HG03097 (cell line): Measurements from ENCODE around the gene ERF.
A peak's percentile ranks its signal among the peaks of the same experiment; 100 is the strongest.

Experiments used
- ATAC-seq: cut with Tn5 transposase; IDR thresholded peaks from one replicate; pipeline ENCODE4 v1.9.1; 2021; ENCODE audit not compliant: unreplicated experiment, low FRiP score

ERF gene

GRCh38 chr19:42244347-42245220 lies 10.3 kb downstream of the ERF start:
- ATAC-seq: peak; percentile 32

GRCh38 chr19:42242512-42243409 lies 12.2 kb downstream of the ERF start, which contains the start of gene GSK3A:
Gene GSK3A, minus strand, starts transcription at chr19:42242602. Its CDS starts 137 bp downstream, at chr19:42242465.
- peak; percentile 62 for ATAC-seq

- peak; percentile 1 for ATAC-seq
Measured at GRCh38 chr19:42242069-42242511, 12.8 kb downstream of the ERF start.

- ATAC-seq: no peak
Measured at GRCh38 chr19:42241279-42241678, 13.6 kb downstream of the ERF start.

- ATAC-seq: no peak
Measured at GRCh38 chr19:42239544-42240220, 15.2 kb downstream of the ERF start.

GRCh38 chr19:42235181-42235580 lies 19.7 kb downstream of the ERF start:
- no peak for ATAC-seq

GRCh38 chr19:42234364-42234763 lies 20.6 kb downstream of the ERF start:
- no peak for ATAC-seq

- no peak for ATAC-seq
Measured at GRCh38 chr19:42233678-42234292, 21.1 kb downstream of the ERF start.

GRCh38 chr19:42233106-42233505 lies 21.8 kb downstream of the ERF start:
- no peak for ATAC-seq

- no peak for ATAC-seq
Measured at GRCh38 chr19:42232435-42232834, 22.5 kb downstream of the ERF start.

- ATAC-seq: no peak
Measured at GRCh38 chr19:42230571-42230970, 24.4 kb downstream of the ERF start.

- no peak for ATAC-seq
Measured at GRCh38 chr19:42229855-42230351, 25.0 kb downstream of the ERF start.

- ATAC-seq: no peak
Measured at GRCh38 chr19:42229301-42229854, 25.6 kb downstream of the ERF start.

- no peak for ATAC-seq
Measured at GRCh38 chr19:42228641-42229040, 26.3 kb downstream of the ERF start.

- no peak for ATAC-seq
Measured at GRCh38 chr19:42226886-42227285, 28.0 kb downstream of the ERF start.

- ATAC-seq: no peak
Measured at GRCh38 chr19:42225718-42226292, 29.1 kb downstream of the ERF start.

- no peak for ATAC-seq
Measured at GRCh38 chr19:42224940-42225717, 29.8 kb downstream of the ERF start.

GRCh38 chr19:42220751-42221097 lies 34.2 kb downstream of the ERF start:
- no peak for ATAC-seq
